Aorta (tissue), 5 donors: Measurements from ENCODE around the gene FOXB1. TPM values are rescaled to one million over a fixed set of nuclear protein-coding genes. Genes with fewer than 3 reads are reported as not detected.
A peak's percentile ranks its signal among the peaks of the same experiment; 100 is the strongest.

Experiments
- ATAC-seq: fragments of 200-7000 bp; cut with Tn5 transposase; one replicate; pipeline ENCODE4 v1.9.1; 2022; ENCODE audit warnings: moderate library complexity; ENCODE audit not compliant: low FRiP score
- DNase-seq, 2 donors: peaks; one replicate each; pipeline ENCODE4 v3.0.0-alpha.2; 2020
- H3K27ac ChIP-seq, 2 donors: one replicate each; pipeline ENCODE4 v1.5.1; 2013; ENCODE audit warnings: low read length in 2 of 2, mild to moderate bottlenecking in 2 of 2, moderate library complexity in 2 of 2, control low read depth in 1 of 2, inconsistent platforms in 1 of 2, low read depth in 1 of 2
- H3K27me3 ChIP-seq, 2 donors: one replicate each; pipeline ENCODE4 v1.6.1; 2013; ENCODE audit warnings: control low read depth in 1 of 2, low read length in 1 of 2, mild to moderate bottlenecking in 1 of 2, moderate library complexity in 1 of 2; ENCODE audit not compliant: insufficient read depth in 2 of 2, control insufficient read depth in 1 of 2
- H3K36me3 ChIP-seq, 2 donors: one replicate each; pipeline ENCODE4 v1.6.1; 2013; ENCODE audit warnings: control low read depth in 1 of 2, low read length in 1 of 2, mild to moderate bottlenecking in 1 of 2; ENCODE audit not compliant: insufficient read depth in 2 of 2, control insufficient read depth in 1 of 2
- H3K4me1 ChIP-seq, 2 donors: one replicate each; pipeline ENCODE4 v1.6.1; 2013; ENCODE audit warnings: low read length in 2 of 2, control low read depth in 1 of 2, mild to moderate bottlenecking in 1 of 2, moderate library complexity in 1 of 2; ENCODE audit not compliant: insufficient read depth in 2 of 2, control insufficient read depth in 1 of 2
- H3K4me3 ChIP-seq, 2 donors: one replicate each; pipeline ENCODE4 v1.5.1; 2013; ENCODE audit warnings: low read length in 2 of 2, control low read depth in 1 of 2, mild to moderate bottlenecking in 1 of 2
- H3K9me3 ChIP-seq: one replicate; pipeline ENCODE4 v1.6.1; 2013; ENCODE audit warnings: mild to moderate bottlenecking, low read length; ENCODE audit not compliant: control insufficient read depth
- WGBS, 2 donors: extraction: QIAGEN DNeasy Blood & Tissue Kit; methylation state at CpG; one replicate each; pipeline ENCODE4 v1.1.7; 2013; 5-methylcytosine and 5-hydroxymethylcytosine counted together
- intact Hi-C, 2 donors: fragments of 100-400 bp; cut with DNase I; formaldehyde crosslinking; loops; one replicate each; pipeline versions ENCODE4 v1.14.2 to v1.15.0; 2022
- polyA plus RNA-seq, 2 donors: library from polyadenylated mRNA; stranded (reverse); fragments of 200-250 nt; gene quantifications; one replicate each; pipeline ENCODE4 v1.2.3, GENCODE V29; 2013
- total RNA-seq, 2 donors: library from RNA; stranded (reverse); fragmentation: NEBNext Ultra II Directional; extraction: Animal tissue kit (Norgen Biotek cat#: 25700); gene quantifications; one replicate each; pipeline ENCODE4 v1.2.1, GENCODE V29; 2021
- donor health status: healthy with polysubstance abuse.
- donor health status: Bipolar disorder and iron deficiency.
- donor health status: DM: no; HTN: no; CAD: no.
- donor health status: DM: no; HTN: no; CAD: no.
- donor health status: DM: yes; HTN: yes; CAD: no.

The FOXB1 gene
- total and polyA plus RNA-seq, 4 donors: not detected

DNA sequence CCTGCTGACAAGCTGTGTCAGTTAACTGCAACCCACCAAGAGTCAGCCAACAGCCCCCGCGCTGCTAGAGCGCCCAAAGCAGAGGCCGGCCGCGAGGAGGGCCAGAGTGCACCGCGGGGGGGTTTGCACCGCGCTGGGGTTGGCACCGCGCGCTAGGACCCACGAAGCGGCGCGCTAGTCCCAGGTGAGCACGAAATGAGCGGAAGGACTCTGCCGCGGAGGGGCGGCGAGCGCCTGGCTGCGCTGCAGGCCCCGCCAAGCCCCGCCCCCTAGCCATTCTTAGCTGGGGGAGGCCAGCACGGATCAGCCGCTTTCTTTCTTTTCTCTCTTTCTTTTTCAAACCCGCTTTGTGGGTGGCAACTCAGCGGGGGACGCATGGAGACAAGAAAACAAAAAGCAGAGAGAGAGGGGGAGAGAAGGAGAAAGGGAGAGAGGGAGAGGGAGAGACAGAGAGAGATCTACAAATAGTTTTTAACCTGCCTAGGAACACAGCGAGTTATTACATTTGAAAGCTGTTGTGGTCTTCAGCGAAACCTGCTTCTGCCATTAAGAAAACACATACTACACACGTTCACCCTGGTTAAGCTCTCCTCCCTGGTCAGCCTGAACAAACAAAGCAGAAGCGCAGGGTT is 6.9 kb upstream of the FOXB1 start:
- no peak for DNase-seq
- no peak overlapping the region for H3K27ac ChIP-seq
- no peaks in the 10 kb centered on the region for H3K4me1 ChIP-seq
- no peak for ATAC-seq
- peaks cover 1% of the 10 kb centered on the region for H3K9me3 ChIP-seq
- peak overlapping the region in 1 of 2 donors; percentile 23 for H3K4me3 ChIP-seq
- peaks cover 0 to 2% of the 10 kb centered on the region in 2 donors for H3K27me3 ChIP-seq
- H3K36me3 ChIP-seq: no peaks in the 10 kb centered on the region
- WGBS, 2 donors: 4 to 6% methylated on average over 31 to 36 of the region's 36 CpGs
- intact Hi-C loops: no loop called here

DNA sequence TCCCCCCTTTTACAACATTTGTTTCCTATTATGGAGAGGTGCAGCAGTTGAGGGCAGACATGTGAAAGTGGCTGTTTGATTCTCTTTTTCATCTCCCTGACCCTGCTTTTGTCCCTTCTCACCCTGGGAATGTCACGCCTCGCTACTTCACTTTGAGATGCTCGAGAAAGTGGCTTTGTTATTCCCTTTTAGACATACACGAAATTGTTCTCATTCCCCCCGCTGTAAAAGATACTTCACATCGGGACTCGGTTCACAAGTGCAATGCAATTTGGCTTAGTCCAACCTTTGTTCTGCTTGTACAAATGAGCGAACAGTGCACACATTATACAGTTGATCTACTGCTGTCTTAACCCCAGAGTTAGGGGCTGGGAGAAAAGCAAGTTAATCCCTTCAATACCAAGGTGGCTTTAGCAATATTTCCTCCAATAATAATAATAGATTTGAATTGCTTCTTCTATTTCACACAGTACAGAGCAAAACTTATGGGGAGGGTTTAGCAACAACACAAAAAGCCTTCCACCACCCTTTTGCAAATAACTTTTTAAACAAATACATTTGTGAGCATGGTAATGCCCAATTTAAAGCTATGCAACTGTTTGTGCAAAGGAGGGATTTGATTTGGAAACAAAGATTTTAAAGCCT is 5.7 kb upstream of the FOXB1 start:
- intact Hi-C loops: no loop called here
- DNase-seq: no peak
- Histone ChIP-seq H3K4me3 (no peak overlapping the region), H3K36me3 (no peaks in the 10 kb centered on the region), H3K27me3 (peaks cover 0 to 2% of the 10 kb centered on the region in 2 donors), H3K9me3 (peaks cover 1% of the 10 kb centered on the region), H3K4me1 (no peaks in the 10 kb centered on the region), H3K27ac (no peak overlapping the region)
- WGBS, 2 donors: 13 to 16% methylated on average over 8 of the region's 8 CpGs
- ATAC-seq: no peak

DNA sequence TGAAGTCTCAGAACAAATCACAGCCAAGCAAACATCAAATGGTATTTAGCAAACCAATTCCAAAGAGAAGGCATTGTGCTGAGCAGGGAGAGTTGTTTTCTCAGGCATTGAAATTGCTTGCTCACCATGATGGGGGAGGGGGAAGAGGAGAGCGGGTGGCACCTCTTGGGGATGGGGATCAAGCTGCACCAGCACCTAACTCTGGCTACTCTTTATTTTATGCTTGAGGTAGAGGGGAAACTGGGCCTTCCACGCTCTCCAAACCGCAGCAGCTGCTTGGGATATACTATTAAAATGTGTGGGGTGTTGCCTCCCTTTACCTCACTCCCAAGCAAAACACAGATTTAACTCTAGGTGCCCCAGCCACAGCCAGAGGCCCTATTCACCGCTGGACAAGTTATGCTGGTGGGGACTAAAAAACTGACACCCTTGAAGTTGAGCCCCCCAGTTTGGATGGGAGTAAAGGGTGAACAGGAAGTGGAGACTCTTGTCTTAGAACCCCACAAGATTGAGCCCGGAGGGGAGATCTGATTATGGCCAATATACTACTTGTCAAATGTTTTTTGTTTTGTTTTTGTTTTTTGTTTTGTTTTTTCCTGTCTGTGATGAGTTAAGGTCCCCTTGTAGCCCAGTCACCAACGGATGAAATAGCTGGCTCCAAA is 5.0 kb upstream of the FOXB1 start:
- Histone ChIP-seq H3K27ac (no peak overlapping the region), H3K4me1 (no peaks in the 10 kb centered on the region), H3K9me3 (no peaks in the 10 kb centered on the region), H3K27me3 (peaks cover 0 to 2% of the 10 kb centered on the region in 2 donors), H3K36me3 (no peaks in the 10 kb centered on the region), H3K4me3 (no peak overlapping the region)
- ATAC-seq: no peak
- 13% methylated on average over 6 of the region's 6 CpGs for WGBS, 2 donors
- intact Hi-C loops: no loop called here
- no peak for DNase-seq

DNA sequence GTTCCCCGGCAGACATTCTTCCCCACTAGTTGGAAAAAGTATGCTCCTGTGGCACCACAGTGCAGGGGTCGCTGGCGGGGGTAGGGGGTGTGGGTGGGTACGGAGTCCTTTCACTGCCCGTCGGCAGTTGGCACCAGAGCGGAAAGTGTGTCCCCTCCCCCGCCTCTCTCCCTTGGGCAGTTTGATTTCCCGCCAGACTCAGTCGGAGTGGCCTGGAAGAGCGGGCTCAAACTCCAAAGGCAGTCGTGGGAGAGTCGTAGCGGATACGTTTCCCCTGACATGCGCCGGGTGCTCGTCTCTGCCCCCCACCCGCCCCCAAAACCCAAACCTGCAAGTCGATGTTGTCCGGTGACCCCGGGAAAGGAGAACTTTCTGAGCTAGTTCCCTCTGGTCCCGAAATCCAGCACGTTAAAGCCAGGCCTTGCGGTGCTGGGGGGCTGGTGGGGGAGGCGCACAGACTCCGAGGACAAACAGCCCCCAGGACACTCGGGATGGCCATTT is 4.4 kb upstream of the FOXB1 start:
- H3K4me1 ChIP-seq: no peaks in the 10 kb centered on the region
- ATAC-seq (no peak), DNase-seq (no peak)
- no peak overlapping the region for H3K4me3 ChIP-seq
- intact Hi-C loops: no loop called here
- H3K9me3 ChIP-seq: no peaks in the 10 kb centered on the region
- H3K36me3 ChIP-seq: no peaks in the 10 kb centered on the region
- peaks cover 0 to 2% of the 10 kb centered on the region in 2 donors for H3K27me3 ChIP-seq
- 4% methylated on average over 28 of the region's 28 CpGs for WGBS, 2 donors
- no peak overlapping the region for H3K27ac ChIP-seq

DNA sequence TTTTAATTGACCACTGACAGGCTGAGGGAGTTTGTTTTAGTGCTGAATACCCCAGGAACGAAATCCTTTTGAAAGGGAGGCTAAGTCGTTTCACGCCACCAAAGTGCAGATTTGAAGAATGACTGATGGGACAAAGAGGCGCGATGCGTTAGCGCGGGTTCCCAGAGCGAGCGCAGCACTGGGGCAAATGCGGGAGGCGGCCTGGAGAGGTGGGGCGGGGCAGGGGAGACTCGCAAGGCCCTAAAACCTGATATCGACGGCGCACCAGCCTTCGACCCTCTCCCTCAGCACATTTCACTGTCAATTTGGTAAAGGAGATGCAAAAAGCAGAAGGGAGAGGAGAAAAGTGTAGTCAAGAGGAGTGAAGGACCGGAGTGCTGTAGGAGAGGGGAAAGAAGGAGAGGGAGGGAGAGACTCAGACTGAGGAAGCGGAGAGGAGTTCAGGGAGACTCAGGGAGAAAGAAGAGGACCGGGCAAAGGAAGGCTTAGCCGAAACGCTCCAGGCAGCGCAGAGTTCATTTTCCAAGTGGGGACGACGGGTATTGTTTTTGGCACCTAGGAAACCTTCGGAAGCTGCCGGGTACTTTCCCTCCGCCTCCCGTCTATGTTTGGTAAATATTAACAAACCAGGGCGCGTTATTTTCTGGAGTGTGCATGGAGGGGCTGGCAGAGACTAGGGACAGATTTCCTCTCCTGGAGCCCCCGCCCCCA is 3.8 kb upstream of the FOXB1 start:
- H3K9me3 ChIP-seq: no peaks in the 10 kb centered on the region
- H3K4me3 ChIP-seq: no peak overlapping the region
- no peaks in the 10 kb centered on the region for H3K36me3 ChIP-seq
- peaks cover 0 to 2% of the 10 kb centered on the region in 2 donors for H3K27me3 ChIP-seq
- intact Hi-C loops: no loop called here
- no peak for DNase-seq
- H3K27ac ChIP-seq: no peak overlapping the region
- no peaks in the 10 kb centered on the region for H3K4me1 ChIP-seq
- WGBS, 2 donors: 7% methylated on average over 33 of the region's 33 CpGs
- ATAC-seq: no peak

DNA sequence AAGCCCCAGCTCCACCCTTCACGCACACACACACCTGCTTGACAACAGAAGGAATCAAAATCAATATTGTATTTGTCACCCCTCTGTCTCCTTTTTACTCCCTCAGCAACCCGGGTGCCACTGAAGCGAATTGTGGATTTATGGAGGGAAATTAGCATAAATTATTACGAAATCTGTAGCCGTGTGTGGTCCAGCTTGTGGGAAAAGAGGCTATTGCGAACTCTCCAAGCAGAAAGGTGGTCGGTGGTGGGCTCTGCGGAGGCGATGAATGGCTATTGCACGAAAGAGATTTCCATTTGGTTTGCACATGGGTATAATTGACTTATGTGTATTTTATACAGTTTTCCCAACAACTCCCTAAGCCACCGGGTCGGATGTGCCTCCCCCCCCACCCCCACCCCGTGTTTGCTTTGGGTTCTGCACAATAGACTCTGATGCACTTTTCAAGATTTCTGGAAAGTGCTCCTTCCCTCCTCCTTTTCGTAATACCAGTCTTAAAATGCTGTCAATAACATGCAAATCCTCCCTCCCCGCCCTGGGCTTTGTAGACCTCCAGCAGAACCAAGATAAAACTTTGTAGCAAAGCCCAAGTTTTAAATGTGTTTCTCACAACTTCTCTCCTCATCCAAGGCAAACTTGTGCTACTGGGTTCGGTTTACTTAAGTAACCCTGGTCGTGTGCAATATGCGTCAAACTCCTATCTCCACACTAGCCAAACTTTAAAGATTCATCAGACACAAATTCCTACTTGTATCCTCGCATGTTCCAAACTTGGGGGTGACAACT is 3.1 kb upstream of the FOXB1 start:
- intact Hi-C loops: no loop called here
- 7 to 11% methylated on average over 19 of the region's 19 CpGs for WGBS, 2 donors
- Histone ChIP-seq H3K9me3 (no peaks in the 10 kb centered on the region), H3K4me1 (no peaks in the 10 kb centered on the region), H3K36me3 (no peaks in the 10 kb centered on the region), H3K4me3 (no peak overlapping the region), H3K27ac (no peak overlapping the region), H3K27me3 (peaks cover 0 to 2% of the 10 kb centered on the region in 2 donors)
- DNase-seq (no peak), ATAC-seq (no peak)

DNA sequence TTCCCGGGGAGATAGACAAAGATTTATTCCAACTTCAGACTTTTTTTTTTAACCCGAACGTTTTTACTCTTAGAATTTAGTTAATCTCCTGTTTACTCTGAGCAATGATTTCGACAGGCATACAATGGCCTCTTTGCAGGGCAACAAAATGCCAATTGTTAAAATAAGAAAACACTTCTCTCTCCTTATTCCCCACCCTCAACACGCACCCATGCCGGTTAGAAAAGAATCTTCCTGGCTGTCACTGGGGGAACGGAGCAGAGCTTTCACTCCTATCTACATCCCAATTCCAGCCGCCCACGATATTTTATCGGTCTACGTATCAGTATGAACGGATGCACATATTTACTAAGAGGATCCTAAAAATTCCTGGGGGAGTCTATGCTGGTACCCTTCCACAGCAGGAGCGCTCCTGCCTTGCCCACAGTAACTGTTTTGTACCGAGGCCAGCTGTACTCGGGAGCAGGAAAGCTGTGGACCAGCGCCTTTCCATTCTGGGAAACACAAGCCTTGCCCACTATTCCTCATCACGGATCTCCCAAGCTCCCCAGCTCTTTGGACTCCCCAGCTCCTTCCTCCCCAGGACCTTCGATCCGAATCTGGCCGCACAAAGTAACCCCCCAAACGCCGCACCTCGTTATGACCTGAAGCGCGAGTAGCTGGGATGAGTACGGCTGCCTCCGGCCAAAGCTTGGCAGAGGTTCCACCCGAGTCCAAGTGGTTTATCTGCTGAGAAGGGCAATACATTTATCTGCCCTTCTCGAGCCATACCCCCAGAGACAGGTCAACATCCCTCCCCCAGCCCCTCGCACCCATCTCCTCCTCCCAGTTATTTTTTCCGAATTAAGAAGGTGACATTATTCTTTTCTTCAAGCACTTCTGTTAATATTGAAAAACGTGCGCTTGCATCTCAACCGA is 2.2 kb upstream of the FOXB1 start:
- no peaks in the 10 kb centered on the region for H3K4me1 ChIP-seq
- no peak overlapping the region for H3K27ac ChIP-seq
- intact Hi-C loops: no loop called here
- 5 to 7% methylated on average over 34 of the region's 34 CpGs for WGBS, 2 donors
- H3K9me3 ChIP-seq: no peaks in the 10 kb centered on the region
- DNase-seq (no peak), ATAC-seq (no peak)
- no peaks in the 10 kb centered on the region for H3K36me3 ChIP-seq
- H3K27me3 ChIP-seq: peaks cover 0 to 2% of the 10 kb centered on the region in 2 donors
- no peak overlapping the region for H3K4me3 ChIP-seq
